Activated naive CD8-positive, alpha-beta T cell treated with anti-CD3 and anti-CD28 coated beads for 36 hours (primary cell): ENCODE results near the gene ANKRD9. TPM values are rescaled to one million over a fixed set of nuclear protein-coding genes. Genes with fewer than 3 reads are reported as not detected.
A peak's percentile ranks its signal among the peaks of the same experiment; 100 is the strongest.
"Not testable (repeated sequence)": the region's sequence is repeated elsewhere in the genome, so short reads cannot be mapped to it uniquely, and the experiment has no call there.

Experiments used
- DNase-seq: peaks from one replicate; pipeline ENCODE4 v3.0.0; 2021
- H3K27ac Mint-ChIP-seq: one replicate; pipeline ENCODE4 v1.8.0; 2022; ENCODE audit warnings: mild to moderate bottlenecking, moderate library complexity, mixed read lengths
- H3K27me3 Mint-ChIP-seq: one replicate; pipeline ENCODE4 v1.8.0; 2022; ENCODE audit warnings: mild to moderate bottlenecking, mixed read lengths
- H3K36me3 Mint-ChIP-seq: one replicate; pipeline ENCODE4 v1.8.0; 2021; ENCODE audit warnings: mild to moderate bottlenecking, mixed read lengths
- H3K4me1 Mint-ChIP-seq: one replicate; pipeline ENCODE4 v1.8.0; 2021; ENCODE audit warnings: mixed read lengths
- H3K4me3 Mint-ChIP-seq: one replicate; pipeline ENCODE4 v1.8.0; 2022; ENCODE audit warnings: mild to moderate bottlenecking, moderate library complexity, mixed read lengths
- H3K9me3 Mint-ChIP-seq: one replicate; pipeline ENCODE4 v1.8.0; 2022; ENCODE audit warnings: mixed read lengths
- total RNA-seq, 2 experiments: library from RNA; stranded (reverse); gene quantifications; one replicate each; pipeline ENCODE4 v1.2.3, GENCODE V29; 2021

The ANKRD9 gene
- total RNA-seq, 2 experiments from 2014 or later: 10.7 to 10.9 TPM

DNA sequence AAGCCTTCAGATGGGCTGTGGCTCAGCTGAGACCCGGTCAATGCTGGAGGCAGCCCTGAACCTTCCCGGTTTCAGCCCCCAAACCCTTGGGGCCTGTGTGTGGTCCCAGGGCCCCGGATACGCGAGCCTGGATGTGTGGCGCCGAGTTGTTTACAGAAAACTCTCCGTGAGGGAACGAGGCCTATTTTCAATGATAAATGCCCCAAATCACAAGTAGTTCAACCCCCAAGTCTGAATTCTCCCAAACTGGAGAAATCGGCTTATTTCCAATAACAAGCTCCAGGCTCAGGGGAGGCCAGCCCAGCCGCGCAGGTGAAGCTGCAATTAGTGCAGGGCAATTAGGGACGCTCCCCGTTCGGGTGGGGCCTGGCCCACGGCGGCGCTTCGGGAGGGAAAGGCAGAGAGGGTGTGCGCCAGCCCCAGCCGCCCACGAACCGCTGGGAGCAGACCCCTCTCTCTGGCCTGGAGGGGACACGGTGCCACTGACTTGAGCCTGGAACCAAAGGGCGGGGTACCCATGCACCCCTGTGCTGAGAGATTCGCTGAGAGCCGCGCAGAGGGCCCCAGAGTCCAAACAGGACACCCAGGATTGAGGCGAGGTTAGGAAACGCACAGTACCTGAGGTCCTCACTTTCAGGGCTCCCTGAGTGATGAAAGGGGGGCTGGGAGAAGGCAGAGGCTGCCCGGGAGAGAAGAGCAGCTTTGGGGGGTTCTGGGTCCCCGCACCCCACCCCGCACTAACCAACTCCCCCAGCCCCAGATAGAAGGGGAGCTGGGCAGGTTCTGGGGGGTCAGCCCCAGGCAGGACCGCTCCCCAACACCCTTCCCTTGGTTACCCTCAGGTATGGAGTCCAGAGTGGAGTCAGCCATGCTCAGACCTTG is 14.2 kb upstream of the ANKRD9 start:
- Mint-ChIP-seq H3K4me3 (peak overlapping the region; percentile 52), H3K9me3 (no peaks in the 10 kb centered on the region), H3K27me3 (no peaks in the 10 kb centered on the region), H3K36me3 (no peaks in the 10 kb centered on the region), H3K27ac (no peak overlapping the region), H3K4me1 (peaks cover 25% of the 10 kb centered on the region)
- no peak for DNase-seq

DNA sequence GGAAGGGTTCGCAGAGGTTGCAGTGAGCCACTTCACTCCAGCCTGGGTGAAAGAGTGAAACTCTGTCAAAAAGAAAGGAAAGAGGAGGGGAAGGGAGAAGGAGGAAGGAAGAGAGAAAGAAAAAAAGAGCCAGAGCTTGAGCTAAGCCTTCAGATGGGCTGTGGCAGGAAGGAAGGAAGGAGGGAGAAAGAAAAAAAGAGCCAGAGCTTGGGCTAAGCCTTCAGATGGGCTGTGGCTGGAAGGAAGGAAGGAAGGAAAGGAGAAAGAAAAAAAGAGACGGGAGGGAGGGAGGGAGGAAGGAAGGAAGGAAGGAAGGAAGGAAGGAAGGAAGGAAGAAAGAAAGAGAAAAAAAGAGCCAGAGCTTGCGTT is 13.6 kb upstream of the ANKRD9 start:
- peaks cover 25% of the 10 kb centered on the region for H3K4me1 Mint-ChIP-seq
- DNase-seq: no peak
- H3K9me3 Mint-ChIP-seq: no peaks in the 10 kb centered on the region
- peaks cover 3% of the 10 kb centered on the region for H3K27me3 Mint-ChIP-seq
- H3K4me3 Mint-ChIP-seq: peak overlapping the region; percentile 52
- no peak overlapping the region for H3K27ac Mint-ChIP-seq
- no peaks in the 10 kb centered on the region for H3K36me3 Mint-ChIP-seq

DNA sequence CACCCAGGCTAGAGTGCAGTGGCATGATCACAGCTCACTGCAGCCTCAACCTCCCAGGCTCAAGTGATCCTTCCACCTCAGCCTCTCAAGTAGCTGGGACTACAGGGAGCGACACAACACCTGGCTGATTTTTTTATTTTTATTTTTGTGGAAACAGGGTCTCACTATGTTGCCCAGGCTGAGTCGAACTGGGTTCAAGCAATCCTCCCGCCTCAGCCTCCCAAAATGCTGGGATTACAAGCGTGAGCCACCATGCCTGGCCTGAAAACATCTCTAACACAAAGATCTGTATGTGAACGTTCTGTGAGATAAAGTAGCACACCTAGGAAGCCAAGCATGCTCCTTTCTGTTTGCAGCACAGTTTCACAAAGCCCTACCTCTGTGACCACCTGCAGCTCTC is 10.1 kb upstream of the ANKRD9 start:
- H3K36me3 Mint-ChIP-seq, DNase-seq, H3K4me3 Mint-ChIP-seq, H3K27ac Mint-ChIP-seq, H3K9me3 Mint-ChIP-seq: not testable (repeated sequence)
- peaks cover 16% of the 10 kb centered on the region for H3K27me3 Mint-ChIP-seq
- peaks cover 17% of the 10 kb centered on the region for H3K4me1 Mint-ChIP-seq

DNA sequence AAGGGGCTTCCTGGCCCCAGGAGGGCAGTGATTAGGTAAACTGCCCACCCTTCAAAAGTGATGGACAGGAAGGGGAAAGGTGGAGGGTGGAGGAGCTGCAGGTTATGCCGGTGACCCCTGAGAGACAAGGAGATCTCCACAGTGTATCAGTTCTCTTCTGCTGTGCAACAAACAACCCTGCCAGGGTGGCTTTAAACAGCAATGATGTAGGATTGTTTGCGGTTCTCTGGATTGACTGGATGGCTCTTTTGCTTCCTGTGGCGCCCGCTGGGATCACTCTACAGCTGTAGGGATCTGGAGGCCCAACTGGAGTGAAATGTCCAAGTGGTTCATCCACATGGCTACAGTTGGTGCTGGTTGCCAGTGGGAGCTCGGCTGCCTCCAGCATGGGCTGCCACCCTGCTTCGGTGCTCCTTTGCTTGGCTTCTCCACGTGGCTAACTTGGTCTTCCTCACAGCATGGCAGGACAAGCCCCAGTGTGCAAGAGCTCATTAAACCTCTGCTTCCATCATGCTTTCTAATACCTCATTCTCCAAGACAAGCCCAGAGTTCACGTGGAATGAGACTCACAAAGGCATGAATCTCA is 8.6 kb upstream of the ANKRD9 start:
- DNase-seq: no peak
- H3K4me3 Mint-ChIP-seq: no peak overlapping the region
- no peaks in the 10 kb centered on the region for H3K36me3 Mint-ChIP-seq
- peaks cover 8% of the 10 kb centered on the region for H3K4me1 Mint-ChIP-seq
- H3K9me3 Mint-ChIP-seq: no peaks in the 10 kb centered on the region
- H3K27me3 Mint-ChIP-seq: peaks cover 16% of the 10 kb centered on the region
- H3K27ac Mint-ChIP-seq: no peak overlapping the region

DNA sequence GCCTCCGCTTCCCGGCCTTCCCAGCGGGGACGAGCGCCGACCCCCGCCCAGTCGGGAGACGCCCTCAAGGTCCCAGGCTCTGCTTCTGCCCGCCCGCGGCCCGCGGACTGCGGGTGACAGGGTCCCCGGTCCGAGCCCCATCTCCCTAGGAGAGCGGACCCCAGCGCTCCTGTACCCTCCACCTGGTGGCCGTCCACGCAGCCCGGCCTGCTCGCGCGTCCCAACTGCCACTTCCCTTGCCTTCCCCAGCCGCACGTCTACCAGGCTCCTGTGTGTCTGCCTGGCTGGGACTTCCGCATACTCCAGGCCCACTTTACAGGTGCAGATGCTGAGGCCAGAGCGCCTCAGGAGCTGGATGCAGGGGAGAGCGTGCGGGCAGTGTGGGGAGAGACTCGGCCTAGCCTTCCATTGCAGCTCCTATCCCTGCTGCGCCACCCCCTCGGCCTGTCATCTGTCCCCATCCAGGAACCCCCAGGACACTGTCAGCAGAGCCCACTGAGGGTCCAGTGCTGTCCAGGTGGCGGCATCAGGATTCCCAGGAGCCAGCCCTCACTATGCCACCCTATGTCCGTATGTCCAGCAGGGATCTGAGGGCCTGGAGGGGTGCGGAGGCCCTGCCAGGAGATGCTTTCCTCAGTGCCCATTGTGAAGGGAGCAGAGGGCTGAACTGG is 8.0 kb upstream of the ANKRD9 start:
- Mint-ChIP-seq H3K27ac (no peak overlapping the region), H3K36me3 (no peaks in the 10 kb centered on the region), H3K4me3 (peak overlapping the region; percentile 72), H3K27me3 (peaks cover 16% of the 10 kb centered on the region), H3K4me1 (peaks cover 4% of the 10 kb centered on the region), H3K9me3 (no peaks in the 10 kb centered on the region)
- DNase-seq: no peak

DNA sequence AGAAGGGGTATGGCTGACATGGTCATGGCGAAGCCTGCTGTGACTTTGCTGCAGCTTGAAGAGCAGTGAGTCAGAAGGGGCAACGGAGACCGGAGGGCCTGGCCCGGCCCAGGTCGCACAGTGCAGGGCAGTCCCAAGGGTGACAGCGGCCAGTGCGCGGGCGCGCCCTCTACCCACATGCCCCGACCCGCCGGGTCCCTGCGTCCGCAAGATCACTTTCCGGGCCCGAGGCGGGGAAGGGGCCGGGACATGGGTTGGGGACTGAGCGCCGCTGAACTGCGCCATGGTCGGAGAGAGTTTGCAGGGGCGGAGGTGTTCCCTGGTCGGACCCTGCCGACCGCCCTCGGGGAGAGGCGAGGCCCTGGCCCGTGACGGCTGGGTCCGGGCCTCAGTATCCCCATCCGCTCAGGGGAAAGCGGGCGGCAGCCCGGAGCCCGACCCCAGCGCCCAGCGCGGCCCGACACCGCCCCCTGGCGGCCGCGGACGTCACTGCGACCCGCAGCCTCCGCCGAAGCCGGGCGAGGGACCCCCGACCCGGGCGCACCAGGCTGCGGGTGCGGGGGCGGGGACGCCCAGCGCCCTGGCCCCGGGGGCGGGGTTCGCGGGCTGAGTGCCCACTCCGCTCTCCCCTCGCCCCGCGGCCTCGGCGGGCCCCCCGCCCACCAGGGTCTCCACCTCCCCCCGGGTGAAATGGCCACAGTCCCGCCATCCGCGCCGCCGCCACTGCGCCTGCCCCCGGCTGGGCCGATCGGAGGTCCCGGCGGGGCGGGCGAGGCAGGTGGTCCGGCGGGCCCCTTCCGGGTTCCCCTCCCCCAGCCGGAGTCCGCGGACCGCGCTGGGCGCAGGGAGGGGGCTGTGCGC is 7.2 kb upstream of the ANKRD9 start:
- H3K36me3 Mint-ChIP-seq: no peaks in the 10 kb centered on the region
- no peak overlapping the region for H3K27ac Mint-ChIP-seq
- DNase-seq: peak; percentile 72
- H3K27me3 Mint-ChIP-seq: peaks cover 16% of the 10 kb centered on the region
- H3K4me3 Mint-ChIP-seq: peak overlapping the region; percentile 68
- H3K4me1 Mint-ChIP-seq: peaks cover 4% of the 10 kb centered on the region
- no peaks in the 10 kb centered on the region for H3K9me3 Mint-ChIP-seq

DNA sequence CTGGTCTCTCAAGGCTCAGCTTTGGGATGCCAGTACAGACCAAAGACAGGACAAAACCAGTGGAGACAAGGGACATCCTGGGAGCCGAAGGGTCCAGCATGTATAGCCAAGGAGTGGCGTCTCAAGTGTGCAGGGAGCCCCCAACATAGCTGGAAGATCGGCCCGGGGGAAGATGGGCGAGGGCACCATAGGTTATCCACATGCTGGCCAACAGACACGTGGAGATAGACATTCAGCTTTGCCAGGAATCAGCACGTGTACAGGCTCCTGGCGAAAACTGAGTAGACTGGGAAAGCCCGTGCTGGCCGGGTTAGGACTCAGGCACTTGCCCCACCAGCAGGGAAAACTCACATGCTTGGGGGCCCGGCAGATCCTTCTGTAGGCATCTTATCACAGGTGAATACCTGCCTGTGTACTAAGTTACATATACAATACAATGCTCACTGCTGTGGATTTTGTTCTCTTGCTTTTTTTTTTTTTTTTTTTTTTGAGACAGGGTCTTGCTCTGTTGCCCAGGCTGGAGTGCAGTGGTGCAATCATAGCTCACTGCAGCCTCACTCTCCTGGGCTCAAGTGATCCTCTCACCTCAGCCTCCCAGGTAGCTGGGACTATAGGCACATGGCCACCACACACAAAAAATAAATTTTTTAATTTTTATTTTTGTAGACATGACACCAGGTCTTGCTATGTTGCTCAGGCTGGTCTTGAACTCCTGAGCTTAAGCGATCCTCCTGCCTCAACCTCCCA is 5.6 kb upstream of the ANKRD9 start:
- Mint-ChIP-seq H3K36me3 (no peaks in the 10 kb centered on the region), H3K4me1 (peaks cover 14% of the 10 kb centered on the region), H3K27me3 (peaks cover 16% of the 10 kb centered on the region), H3K27ac (no peak overlapping the region), H3K4me3 (no peak overlapping the region), H3K9me3 (no peaks in the 10 kb centered on the region)
- DNase-seq: no peak

DNA sequence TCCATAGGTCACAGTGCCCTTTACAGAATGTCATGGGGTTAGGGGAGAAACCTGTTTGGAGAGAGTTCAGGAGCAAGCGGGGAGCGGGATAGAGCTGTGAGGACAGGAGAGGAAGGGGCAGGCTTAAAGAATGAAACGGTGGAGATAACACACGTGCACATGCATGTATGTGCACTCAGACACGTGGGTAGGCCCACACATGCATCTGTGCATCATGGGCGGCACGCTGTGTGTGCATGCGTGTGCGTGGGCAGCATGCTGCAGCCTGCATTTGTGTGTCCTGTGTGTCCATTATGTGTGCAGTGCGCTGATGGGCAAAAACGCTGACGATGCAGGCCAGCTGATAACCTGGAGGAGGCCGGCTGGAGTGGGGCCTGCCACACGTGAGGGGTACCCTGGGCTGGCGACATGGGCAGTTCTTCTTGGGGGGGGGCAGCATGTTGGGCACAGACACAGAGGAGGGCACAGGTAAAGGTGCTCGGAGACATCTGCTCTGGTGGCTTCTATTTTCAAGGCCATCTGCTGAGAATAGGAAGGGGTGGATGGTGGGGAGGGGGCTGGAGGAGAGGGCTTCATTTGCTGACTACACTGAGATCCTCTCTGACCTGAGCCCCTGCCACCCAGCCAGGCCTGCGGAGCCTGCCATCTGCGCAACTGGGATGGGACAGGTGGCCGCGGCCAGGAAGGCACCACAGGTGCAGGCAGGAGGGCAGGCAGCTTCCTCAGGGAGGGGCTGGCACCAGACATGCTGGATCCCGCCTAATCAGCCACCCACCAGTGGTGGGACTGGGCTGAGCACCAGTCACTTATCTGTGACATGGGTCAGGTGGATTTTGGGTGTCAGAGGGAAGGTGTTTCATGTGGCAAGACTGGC is 4.6 kb upstream of the ANKRD9 start:
- Mint-ChIP-seq H3K27me3 (peaks cover 16% of the 10 kb centered on the region), H3K4me3 (no peak overlapping the region), H3K4me1 (peaks cover 14% of the 10 kb centered on the region)

DNA sequence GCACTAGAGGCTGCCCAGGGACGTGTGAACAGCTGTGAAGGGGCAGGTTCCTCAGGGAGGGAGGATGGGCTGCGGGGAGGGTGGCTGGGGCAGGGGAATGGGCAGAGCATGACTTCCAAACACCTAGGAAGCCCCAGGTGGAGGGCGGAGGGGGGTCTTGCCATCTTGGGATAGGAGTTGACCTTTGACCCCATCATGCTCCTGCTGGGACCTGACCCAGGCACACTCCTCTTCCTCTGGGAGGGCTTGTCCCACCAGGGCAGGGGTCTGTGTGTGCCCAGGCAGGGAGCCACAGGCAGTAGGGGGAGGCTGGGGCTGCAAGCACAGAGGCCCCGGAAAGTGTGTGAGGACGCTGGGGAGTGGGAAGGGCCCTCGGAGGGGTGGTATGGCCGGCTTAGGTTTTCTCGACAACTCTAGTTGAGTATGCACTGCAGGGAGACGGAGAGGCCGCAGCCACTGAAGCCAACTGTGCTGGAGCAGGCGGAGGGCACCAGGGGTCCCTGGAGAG is 3.3 kb upstream of the ANKRD9 start:
- no peak for DNase-seq
- H3K36me3 Mint-ChIP-seq: peaks cover 4% of the 10 kb centered on the region
- H3K9me3 Mint-ChIP-seq: no peaks in the 10 kb centered on the region
- H3K27me3 Mint-ChIP-seq: peaks cover 10% of the 10 kb centered on the region
- no peak overlapping the region for H3K4me3 Mint-ChIP-seq
- H3K27ac Mint-ChIP-seq: no peak overlapping the region
- peaks cover 19% of the 10 kb centered on the region for H3K4me1 Mint-ChIP-seq

More for the DNA sequence above, 4.6 kb upstream of the ANKRD9 start:
- Mint-ChIP-seq H3K9me3 (no peaks in the 10 kb centered on the region), H3K27ac (no peak overlapping the region), H3K36me3 (no peaks in the 10 kb centered on the region)
- no peak for DNase-seq

DNA sequence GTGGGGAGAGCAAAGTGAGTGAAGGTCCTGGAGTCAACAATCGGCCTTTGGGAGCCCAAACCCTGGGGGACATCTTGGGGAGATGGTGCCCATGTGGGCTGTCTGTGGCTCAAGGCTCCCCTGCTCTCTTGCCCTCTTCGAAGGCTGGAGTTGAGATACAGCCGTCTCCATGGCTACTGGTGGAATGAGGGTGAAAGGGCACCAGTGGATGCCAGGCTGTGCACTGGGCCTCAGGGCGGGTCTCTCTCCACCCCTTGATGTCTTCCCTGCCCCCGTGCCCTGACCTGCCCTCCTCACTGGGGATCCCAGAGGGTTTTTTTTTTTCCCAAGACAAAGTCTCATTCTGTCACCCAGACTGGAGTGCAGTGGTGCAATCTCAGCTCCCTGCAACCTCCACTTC is 2.0 kb upstream of the ANKRD9 start:
- no peak overlapping the region for H3K27ac Mint-ChIP-seq
- peaks cover 5% of the 10 kb centered on the region for H3K27me3 Mint-ChIP-seq
- H3K36me3 Mint-ChIP-seq: peaks cover 5% of the 10 kb centered on the region
- no peak for DNase-seq
- no peak overlapping the region for H3K4me3 Mint-ChIP-seq
- H3K9me3 Mint-ChIP-seq: no peaks in the 10 kb centered on the region
- H3K4me1 Mint-ChIP-seq: peaks cover 17% of the 10 kb centered on the region

DNA sequence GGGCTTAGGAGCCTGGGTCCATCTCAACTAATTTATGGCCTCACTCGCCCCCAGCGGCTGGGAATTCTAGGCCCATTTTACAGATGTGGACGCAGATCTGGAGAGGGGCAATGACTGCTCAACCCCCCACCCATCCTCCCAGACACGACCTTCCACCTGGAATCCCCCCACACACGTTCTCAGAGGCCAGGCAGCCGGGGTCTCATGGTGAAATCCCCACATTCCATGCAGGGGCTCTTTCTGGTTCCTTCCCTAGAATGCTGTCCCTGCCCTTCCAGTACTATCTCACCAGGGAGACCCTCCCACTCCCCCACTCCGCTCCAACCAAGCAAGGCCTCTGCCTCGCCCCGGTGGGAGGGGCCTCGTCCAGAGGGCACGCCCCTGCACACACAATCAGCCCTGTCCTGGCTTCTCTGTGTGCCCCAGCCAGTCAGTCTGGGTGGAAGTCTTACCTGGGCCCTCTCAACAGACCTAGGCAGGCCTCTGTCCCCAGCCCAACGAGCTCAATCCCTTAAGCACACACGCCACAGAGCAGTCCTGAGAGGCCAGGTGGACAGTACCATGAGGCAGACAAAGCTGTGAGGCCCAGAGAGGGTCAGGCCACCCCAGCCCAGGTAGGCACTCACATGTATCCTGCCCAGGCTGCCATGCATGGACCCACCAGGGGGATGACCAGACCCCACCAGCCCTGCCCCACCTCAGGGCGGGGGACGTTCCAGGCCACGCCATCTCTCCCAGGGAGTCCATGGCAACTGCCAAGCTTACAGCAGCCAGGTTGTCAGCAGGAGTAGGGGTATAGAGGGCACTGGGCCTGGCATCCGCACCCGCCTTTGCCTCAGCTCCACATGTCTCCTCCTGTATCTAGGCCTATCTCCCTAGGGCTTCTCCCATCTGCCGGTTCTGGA is 1.3 kb upstream of the ANKRD9 start:
- H3K9me3 Mint-ChIP-seq: no peaks in the 10 kb centered on the region
- peak overlapping the region; percentile 79 for H3K4me3 Mint-ChIP-seq
- H3K36me3 Mint-ChIP-seq: peaks cover 5% of the 10 kb centered on the region
- peak; percentile 36 for DNase-seq
- H3K27me3 Mint-ChIP-seq: no peaks in the 10 kb centered on the region
- H3K4me1 Mint-ChIP-seq: peaks cover 14% of the 10 kb centered on the region
- no peak overlapping the region for H3K27ac Mint-ChIP-seq

DNA sequence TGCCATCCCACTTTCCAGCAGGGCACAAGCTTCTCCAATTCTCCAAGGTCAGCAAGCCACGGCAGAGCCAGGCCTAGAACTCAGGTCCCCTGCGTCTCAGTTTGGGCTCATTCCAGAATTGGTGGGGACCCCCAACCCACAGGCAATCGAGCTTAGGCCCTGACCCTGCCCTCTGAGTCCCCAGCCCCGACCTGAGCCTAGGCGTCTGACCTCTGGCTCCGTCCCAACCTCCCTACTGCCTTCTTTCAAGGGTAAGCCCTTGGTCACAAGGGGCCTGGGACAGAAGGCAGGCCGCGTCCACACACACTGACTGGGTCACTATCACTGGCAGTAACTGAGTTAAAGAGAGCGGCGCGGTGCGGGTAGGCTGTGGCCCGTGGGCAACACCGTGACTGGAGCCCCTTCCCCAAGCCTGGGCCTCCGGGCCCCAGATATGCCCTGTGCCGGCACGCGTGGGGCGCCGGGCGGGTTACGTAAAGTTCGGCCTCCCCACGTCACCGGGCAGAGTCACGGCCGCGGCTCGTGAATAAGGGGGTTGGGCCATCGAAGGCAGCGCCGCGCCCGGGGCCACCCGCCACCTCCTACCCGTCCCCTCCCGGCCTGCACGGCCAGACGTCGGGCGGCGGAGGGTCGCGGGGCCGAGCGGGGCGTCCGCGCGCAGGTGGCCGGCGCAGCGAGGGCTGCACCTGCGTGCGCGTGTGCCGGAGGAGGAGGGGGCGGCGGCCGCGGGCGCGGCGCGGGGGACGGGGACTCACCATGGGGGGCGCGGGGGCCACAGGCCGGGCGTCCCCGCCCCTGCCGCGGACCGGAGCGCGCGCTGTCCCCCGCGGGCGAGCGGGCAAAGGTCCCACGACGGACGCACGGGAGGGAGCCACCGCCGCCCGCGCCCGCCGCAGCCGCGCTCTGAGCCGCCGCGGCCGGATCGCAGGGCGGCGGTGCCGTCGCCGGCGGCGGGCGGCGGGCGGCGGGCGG is 516 bp downstream of the ANKRD9 start:
- no peaks in the 10 kb centered on the region for H3K9me3 Mint-ChIP-seq
- peaks cover 14% of the 10 kb centered on the region for H3K4me1 Mint-ChIP-seq
- H3K27ac Mint-ChIP-seq: no peak overlapping the region
- peaks cover 5% of the 10 kb centered on the region for H3K36me3 Mint-ChIP-seq
- peak overlapping the region; percentile 74 for H3K4me3 Mint-ChIP-seq
- DNase-seq: peak; percentile 29
- H3K27me3 Mint-ChIP-seq: no peaks in the 10 kb centered on the region
